B cell (primary cell): Measurements from ENCODE around the gene BNC2. TPM values are rescaled to one million over a fixed set of nuclear protein-coding genes. Genes with fewer than 3 reads are reported as not detected.

Experiments
- ATAC-seq: fragments of 200-7000 bp; cut with Tn5 transposase; one replicate; pipeline ENCODE4 v1.10.0; 2021; ENCODE audit warnings: low read depth, mild to moderate bottlenecking, moderate number of reproducible peaks, moderate library complexity
- CTCF ChIA-PET: fragments of 350-600 bp; sonication (Branson Sonifier 250); formaldehyde crosslinking; loops from one replicate; lab custom pipeline; 2021; ENCODE audit warnings: antibody characterized with exemption, inconsistent platforms; lab: Charles Lee
- POLR2A ChIA-PET: fragments of 350-600 bp; sonication (Branson Sonifier 250); formaldehyde crosslinking; loops from one replicate; lab custom pipeline; 2021; ENCODE audit warnings: antibody characterized with exemption; lab: Charles Lee
- DNase-seq: peaks from one replicate; pipeline ENCODE4 v3.0.0; 2013
- H2AFZ ChIP-seq: 2 replicates; pipeline ENCODE4 v1.6.1; 2012; ENCODE audit warnings: mild to moderate bottlenecking, low read depth, low read length; ENCODE audit not compliant: insufficient read depth, poor library complexity, severe bottlenecking
- H3K27ac ChIP-seq, 2 donors: 1 replicate in 1 of 2; 2 replicates in 1 of 2; pipeline ENCODE4 v1.5.1; 2012 to 2013; ENCODE audit warnings: low read length in 2 of 2, mild to moderate bottlenecking in 2 of 2, moderate library complexity in 1 of 2
- H3K27me3 ChIP-seq, 4 experiments: fragments of 200-600 bp in 1 of 4; sonication (generic) in 1 of 4; replicated peaks in 1 of 4; 1 replicate in 2 of 4; 2 replicates in 2 of 4; pipeline versions ENCODE4 v1.6.1 to v1.7.0; 2013 to 2016; ENCODE audit warnings: low read length in 3 of 4, mild to moderate bottlenecking in 2 of 4, mixed read lengths in 1 of 4, moderate library complexity in 1 of 4; ENCODE audit not compliant: insufficient read depth in 4 of 4, control insufficient read depth in 3 of 4; ENCODE audit errors: control extremely low read depth in 1 of 4
- H3K36me3 ChIP-seq, 2 experiments: replicated peaks in 1 of 2; 1 replicate in 1 of 2; 2 replicates in 1 of 2; pipeline versions ENCODE4 v1.6.1 to v1.7.1; 2013; ENCODE audit warnings: low read length in 1 of 2; ENCODE audit not compliant: insufficient read depth in 2 of 2, control insufficient read depth in 1 of 2; ENCODE audit errors: control extremely low read depth in 1 of 2, extremely low read depth in 1 of 2
- H3K4me1 ChIP-seq, 2 donors: fragments of 200-600 bp in 1 of 2; sonication (generic) in 1 of 2; 1 replicate in 1 of 2; 2 replicates in 1 of 2; pipeline versions ENCODE4 v1.5.1 to v1.6.1; 2013 to 2017; ENCODE audit warnings: low read length in 2 of 2; ENCODE audit not compliant: control insufficient read depth in 2 of 2, insufficient read depth in 2 of 2
- H3K4me2 ChIP-seq: replicated peaks from 2 replicates; pipeline ENCODE3; 2012; ENCODE audit warnings: mild to moderate bottlenecking, low read depth, low read length; ENCODE audit not compliant: poor library complexity, severe bottlenecking
- H3K4me3 ChIP-seq, 5 experiments: fragments of 200-600 bp in 1 of 5; sonication (generic) in 1 of 5; 1 replicate in 3 of 5; 2 replicates in 2 of 5; pipeline versions ENCODE4 v1.5.1 to v1.7.0; 2011 to 2016; ENCODE audit warnings: low read length in 4 of 5, mild to moderate bottlenecking in 4 of 5, low read depth in 2 of 5, control low read depth in 1 of 5, moderate library complexity in 1 of 5; ENCODE audit not compliant: insufficient read depth in 1 of 5; ENCODE audit errors: control extremely low read depth in 1 of 5, extremely low read depth in 1 of 5
- H3K79me2 ChIP-seq: fragments of 200-600 bp; sonication (generic); one replicate; pipeline ENCODE4 v1.6.0; 2016; ENCODE audit warnings: low read length; ENCODE audit not compliant: control insufficient read depth, insufficient read depth
- H3K9ac ChIP-seq: fragments of 200-600 bp; sonication (generic); 2 replicates; pipeline ENCODE4 v1.6.1; 2017; ENCODE audit warnings: mild to moderate bottlenecking, low read length, moderate library complexity
- H3K9me3 ChIP-seq, 3 donors: one replicate each; pipeline versions ENCODE4 v1.6.1 to v1.7.1; 2013; ENCODE audit warnings: low read length in 2 of 3; ENCODE audit not compliant: control insufficient read depth in 2 of 3, insufficient read depth in 1 of 3; ENCODE audit errors: control extremely low read depth in 1 of 3
- H4K20me1 ChIP-seq: 2 replicates; pipeline ENCODE4 v1.6.0; 2012; ENCODE audit warnings: mild to moderate bottlenecking, low read length; ENCODE audit not compliant: insufficient read depth, control insufficient read depth, poor library complexity, severe bottlenecking
- H3K27ac Mint-ChIP-seq: one replicate; pipeline ENCODE4 v1.8.0; 2021; ENCODE audit warnings: mixed read lengths
- H3K27me3 Mint-ChIP-seq: one replicate; pipeline ENCODE4 v1.8.0; 2021; ENCODE audit warnings: mixed read lengths
- H3K4me1 Mint-ChIP-seq: one replicate; pipeline ENCODE4 v1.8.0; 2021; ENCODE audit warnings: mixed read lengths
- H3K4me3 Mint-ChIP-seq: one replicate; pipeline ENCODE4 v1.8.0; 2021; ENCODE audit warnings: mixed read lengths
- H3K9me3 Mint-ChIP-seq: one replicate; pipeline ENCODE4 v1.8.0; 2022; ENCODE audit warnings: mixed read lengths; ENCODE audit not compliant: insufficient read depth
- CTCF ChIP-seq: fragments of 200-600 bp; IDR thresholded peaks from one replicate; pipeline ENCODE4 v1.8.0; 2022; ENCODE audit warnings: antibody characterized with exemption, mild to moderate bottlenecking
- EZH2 ChIP-seq: IDR thresholded peaks from 2 replicates; pipeline ENCODE4 v1.6.1; 2012; ENCODE audit warnings: borderline replicate concordance, low read depth, mild to moderate bottlenecking, moderate library complexity, low read length; ENCODE audit not compliant: insufficient read depth, poor library complexity, severe bottlenecking
- WGBS: methylation state at CpG from one replicate; pipeline ENCODE4 v1.1.5; 2013; ENCODE audit warnings: missing lambda C conversion rate; ENCODE audit not compliant: insufficient coverage; 5-methylcytosine and 5-hydroxymethylcytosine counted together
- intact Hi-C: fragments of 100-400 bp; cut with micrococcal nuclease; formaldehyde crosslinking; loops from one replicate; pipeline ENCODE4 v1.10.0; 2022
- polyA plus RNA-seq: library from polyadenylated mRNA; depleted of rRNA; stranded (reverse); fragments of >200 nt; gene quantifications from 2 replicates; pipeline ENCODE4 v1.2.3, GENCODE V29; 2012
- total RNA-seq, 2 donors: library from RNA; stranded (reverse); fragments of 120-200 nt in 1 of 2; gene quantifications; 1 replicate in 1 of 2; 2 replicates in 1 of 2; pipeline versions ENCODE4 v1.2.3 to v1.2.4, GENCODE V29; 2013 to 2022

BNC2 gene
- total and polyA plus RNA-seq, 2 donors (not counting 1 experiment from before 2014, with no cell fraction given) = 0.01 TPM; not detected in 1

GRCh38 chr9:16387382-16387781 is 483.1 kb downstream of the BNC2 start:
- no peak overlapping the region for H3K27ac Mint-ChIP-seq
- POLR2A ChIA-PET = no interaction called here

GRCh38 chr9:16386827-16387077 is 483.7 kb downstream of the BNC2 start:
- no peak overlapping the region for H3K4me2 ChIP-seq
- H3K27me3 Mint-ChIP-seq = no peaks in the 10 kb centered on the region
- no peak overlapping the region for H2AFZ ChIP-seq
- no peak overlapping the region for H3K9ac ChIP-seq
- WGBS = 60% methylated on average over 1 of the region's 2 CpGs
- TF ChIP-seq EZH2 = no peak
- no peak for TF ChIP-seq CTCF
- ChIA-PET CTCF (no interaction called here), POLR2A (no interaction called here)
- no peak overlapping the region for H3K27ac Mint-ChIP-seq
- H3K79me2 ChIP-seq = no peaks in the 10 kb centered on the region
- DNase-seq (no peak), ATAC-seq (no peak)
- peaks cover 0 to 10% (median 3%) of the 10 kb centered on the region in 3 donors for H3K9me3 ChIP-seq
- H3K9me3 Mint-ChIP-seq = no peaks in the 10 kb centered on the region
- no peaks in the 10 kb centered on the region for H3K27me3 ChIP-seq
- no peaks in the 10 kb centered on the region for H3K4me1 ChIP-seq
- no peak overlapping the region for H3K4me3 ChIP-seq
- H4K20me1 ChIP-seq = no peaks in the 10 kb centered on the region
- no peak overlapping the region for H3K27ac ChIP-seq
- intact Hi-C loops = no loop called here
- H3K4me1 Mint-ChIP-seq = no peaks in the 10 kb centered on the region
- no peaks in the 10 kb centered on the region for H3K36me3 ChIP-seq
- H3K4me3 Mint-ChIP-seq = no peak overlapping the region

More at GRCh38 chr9:16387382-16387781, 483.1 kb downstream of the BNC2 start:
- Histone ChIP-seq H2AFZ (no peak overlapping the region), H3K36me3 (no peaks in the 10 kb centered on the region), H3K9ac (no peak overlapping the region), H3K27me3 (no peaks in the 10 kb centered on the region), H3K4me3 (no peak overlapping the region), H3K4me1 (no peaks in the 10 kb centered on the region), H4K20me1 (no peaks in the 10 kb centered on the region), H3K79me2 (no peaks in the 10 kb centered on the region), H3K4me2 (no peak overlapping the region), H3K27ac (no peak overlapping the region), H3K9me3 (peaks cover 0 to 10% (median 3%) of the 10 kb centered on the region in 3 donors)
- ATAC-seq = no peak
- no peaks in the 10 kb centered on the region for H3K9me3 Mint-ChIP-seq
- no peak for TF ChIP-seq EZH2
- no peak for TF ChIP-seq CTCF
- H3K4me3 Mint-ChIP-seq = no peak overlapping the region
- 55% methylated on average over 2 of the region's 2 CpGs for WGBS
- no peak for DNase-seq
- CTCF ChIA-PET = no interaction called here
- H3K4me1 Mint-ChIP-seq = no peaks in the 10 kb centered on the region
- intact Hi-C loops = no loop called here
- H3K27me3 Mint-ChIP-seq = no peaks in the 10 kb centered on the region
